ENCODE data around the gene ABCE1. TPM values are rescaled to one million over a fixed set of nuclear protein-coding genes. Genes with fewer than 3 reads are reported as not detected.

Gene ABCE1
- total RNA-seq, 1 donor from 2014 or later, result 47.1 TPM

DNA sequence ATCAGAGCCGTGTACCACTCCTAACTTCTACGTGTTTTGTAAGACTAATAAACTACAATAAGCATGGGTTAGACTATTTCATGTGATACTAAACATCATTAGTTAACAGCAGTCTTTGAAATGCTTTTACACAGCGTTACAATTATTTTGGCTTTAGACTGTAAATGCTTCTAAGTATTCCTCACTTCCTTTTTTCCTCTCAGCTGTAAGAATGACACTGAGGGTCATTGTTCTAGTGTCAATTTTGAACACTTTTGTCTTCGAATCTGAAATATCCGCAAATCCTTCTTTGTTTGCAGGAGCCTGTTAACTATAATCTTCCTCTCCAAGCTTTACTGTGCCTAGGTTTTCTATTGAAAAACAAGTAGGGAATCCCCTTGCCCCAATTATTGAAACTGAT is 1.5 kb downstream of the ABCE1 start:
- Histone ChIP-seq H3K27ac (no peak overlapping the region), H3K4me3 (peak overlapping the region; percentile 77 to 91), H3K36me3 (peaks cover 0 to 16% of the 10 kb centered on the region in 2 donors), H3K27me3 (no peaks in the 10 kb centered on the region), H3K4me1 (peaks cover 55% of the 10 kb centered on the region), H3K9me3 (no peaks in the 10 kb centered on the region)
- TF ChIP-seq POLR2A (IDR thresholded peaks at IDR 0.05) (no peak), POLR2AphosphoS5 (IDR thresholded peaks at IDR 0.05; ENCODE audit: insufficient read depth in 1 of 2, low read depth in 1 of 2) (no peak)
- TF ChIP-seq, protein P1, sequence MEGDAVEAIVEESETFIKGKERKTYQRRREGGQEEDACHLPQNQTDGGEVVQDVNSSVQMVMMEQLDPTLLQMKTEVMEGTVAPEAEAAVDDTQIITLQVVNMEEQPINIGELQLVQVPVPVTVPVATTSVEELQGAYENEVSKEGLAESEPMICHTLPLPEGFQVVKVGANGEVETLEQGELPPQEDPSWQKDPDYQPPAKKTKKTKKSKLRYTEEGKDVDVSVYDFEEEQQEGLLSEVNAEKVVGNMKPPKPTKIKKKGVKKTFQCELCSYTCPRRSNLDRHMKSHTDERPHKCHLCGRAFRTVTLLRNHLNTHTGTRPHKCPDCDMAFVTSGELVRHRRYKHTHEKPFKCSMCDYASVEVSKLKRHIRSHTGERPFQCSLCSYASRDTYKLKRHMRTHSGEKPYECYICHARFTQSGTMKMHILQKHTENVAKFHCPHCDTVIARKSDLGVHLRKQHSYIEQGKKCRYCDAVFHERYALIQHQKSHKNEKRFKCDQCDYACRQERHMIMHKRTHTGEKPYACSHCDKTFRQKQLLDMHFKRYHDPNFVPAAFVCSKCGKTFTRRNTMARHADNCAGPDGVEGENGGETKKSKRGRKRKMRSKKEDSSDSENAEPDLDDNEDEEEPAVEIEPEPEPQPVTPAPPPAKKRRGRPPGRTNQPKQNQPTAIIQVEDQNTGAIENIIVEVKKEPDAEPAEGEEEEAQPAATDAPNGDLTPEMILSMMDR (IDR thresholded peaks at IDR 0.05), result no peak
- intact Hi-C loops (cut with DNase I), result no loop called here
- no peak for DNase-seq (ENCODE audit: extremely low spot score in 2 of 2)

DNA sequence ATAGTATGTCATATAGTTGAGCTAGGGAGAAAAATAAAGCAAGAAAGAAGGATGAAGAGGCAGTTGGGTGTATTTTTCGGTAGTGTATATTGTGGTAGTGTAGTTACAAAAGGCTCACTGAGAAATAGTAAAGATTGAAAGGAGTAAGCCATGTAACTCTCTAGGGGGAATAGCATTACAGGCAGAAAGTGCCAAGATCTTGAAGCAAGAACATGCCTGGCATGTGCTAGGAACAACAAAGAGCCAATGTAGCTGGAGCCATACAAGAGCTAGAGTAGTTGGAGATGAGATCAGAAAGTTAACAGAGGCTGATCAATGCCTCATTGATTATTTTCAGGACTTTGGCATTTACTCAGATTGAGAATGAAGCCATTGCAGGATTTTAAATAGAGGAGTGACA is 3.0 kb downstream of the ABCE1 start:
- H3K27ac ChIP-seq, result no peak overlapping the region
- DNase-seq (ENCODE audit: extremely low spot score in 2 of 2), result no peak
- H3K27me3 ChIP-seq, result no peaks in the 10 kb centered on the region
- intact Hi-C loops (cut with DNase I), result no loop called here
- peaks cover 55% of the 10 kb centered on the region for H3K4me1 ChIP-seq
- H3K36me3 ChIP-seq, result peaks cover 0 to 7% of the 10 kb centered on the region in 2 donors
- no peak overlapping the region for H3K4me3 ChIP-seq
- TF ChIP-seq POLR2A (IDR thresholded peaks at IDR 0.05) (no peak), POLR2AphosphoS5 (IDR thresholded peaks at IDR 0.05; ENCODE audit: insufficient read depth in 1 of 2, low read depth in 1 of 2) (no peak)
- TF ChIP-seq, protein P1 (IDR thresholded peaks at IDR 0.05), result no peak
- H3K9me3 ChIP-seq, result no peaks in the 10 kb centered on the region

DNA sequence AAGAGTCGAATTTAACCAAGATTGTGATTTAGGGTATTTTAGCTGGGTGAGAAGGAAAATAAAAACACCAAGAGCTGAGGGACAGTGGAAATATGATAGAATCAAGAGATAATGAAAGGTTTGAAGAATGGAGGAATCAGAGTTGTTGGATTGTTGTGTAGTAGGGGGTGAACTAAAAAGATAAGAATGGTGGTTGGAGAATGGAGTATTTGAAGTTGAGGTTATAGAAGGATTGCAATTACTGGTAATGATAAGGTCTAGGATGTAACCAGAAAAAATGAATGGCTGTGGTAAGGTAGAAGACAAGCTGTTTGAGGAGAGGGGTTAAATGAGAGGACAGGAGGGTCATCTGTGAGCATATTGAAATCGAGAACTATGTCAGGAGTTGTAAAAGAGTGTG is 4.5 kb downstream of the ABCE1 start:
- H3K9me3 ChIP-seq, result no peaks in the 10 kb centered on the region
- H3K36me3 ChIP-seq, result peaks cover 0 to 13% of the 10 kb centered on the region in 2 donors
- intact Hi-C loops (cut with DNase I), result no loop called here
- no peaks in the 10 kb centered on the region for H3K27me3 ChIP-seq
- H3K27ac ChIP-seq, result no peak overlapping the region
- no peak overlapping the region for H3K4me3 ChIP-seq
- peaks cover 40% of the 10 kb centered on the region for H3K4me1 ChIP-seq
- no peak for DNase-seq (ENCODE audit: extremely low spot score in 2 of 2)
- TF ChIP-seq POLR2A (IDR thresholded peaks at IDR 0.05) (no peak), POLR2AphosphoS5 (IDR thresholded peaks at IDR 0.05; ENCODE audit: insufficient read depth in 1 of 2, low read depth in 1 of 2) (no peak)
- TF ChIP-seq, protein P1 (IDR thresholded peaks at IDR 0.05), result no peak

DNA sequence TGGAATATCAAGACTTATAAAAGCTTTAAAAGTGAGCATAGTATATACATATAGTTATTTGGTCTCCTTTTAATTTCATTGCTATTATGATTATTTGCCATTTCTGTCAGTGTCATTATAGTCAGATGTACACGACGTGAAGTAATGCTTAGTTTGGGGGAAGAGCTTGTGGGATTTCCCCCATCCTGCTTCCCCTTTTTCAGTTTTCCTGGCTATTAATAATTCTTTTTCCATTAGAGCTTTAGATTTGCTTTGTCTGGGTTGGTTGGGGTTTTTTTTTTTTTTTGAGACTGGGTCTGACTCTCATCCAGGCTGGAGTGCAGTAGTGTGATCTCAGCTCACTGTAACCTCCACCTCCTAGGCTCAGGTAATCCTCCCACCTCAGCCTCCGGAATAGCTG is 5.4 kb downstream of the ABCE1 start:
- intact Hi-C loops (cut with DNase I), result no loop called here
- Histone ChIP-seq H3K27ac (no peak overlapping the region), H3K27me3 (no peaks in the 10 kb centered on the region), H3K36me3 (peaks cover 0 to 13% of the 10 kb centered on the region in 2 donors), H3K4me3 (no peak overlapping the region), H3K9me3 (no peaks in the 10 kb centered on the region), H3K4me1 (peaks cover 40% of the 10 kb centered on the region)
- DNase-seq (ENCODE audit: extremely low spot score in 2 of 2), result no peak
- TF ChIP-seq POLR2A (IDR thresholded peaks at IDR 0.05), result no peak
- TF ChIP-seq, protein P1 (IDR thresholded peaks at IDR 0.05), result no peak
- TF ChIP-seq POLR2AphosphoS5 (IDR thresholded peaks at IDR 0.05; ENCODE audit: insufficient read depth in 1 of 2, low read depth in 1 of 2), result no peak

DNA sequence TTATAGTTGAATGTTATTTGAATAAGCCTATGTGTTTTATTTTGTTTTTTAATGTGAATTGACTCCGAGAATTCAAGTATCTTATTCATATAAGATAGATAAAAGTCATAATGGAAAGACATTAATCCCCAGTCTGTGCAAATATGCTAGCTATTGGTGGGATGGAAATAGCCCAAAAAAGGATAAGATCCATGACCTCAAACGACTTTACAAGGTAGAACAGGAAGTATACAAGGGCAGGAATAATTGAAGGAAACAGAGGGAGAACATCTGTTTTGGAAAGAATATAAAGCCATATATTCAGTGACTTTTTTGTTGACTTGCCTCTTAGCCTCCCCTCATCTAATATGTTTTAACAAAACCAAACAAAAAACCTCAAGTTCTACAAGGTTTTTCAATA is 9.0 kb downstream of the ABCE1 start:
- no peak overlapping the region for H3K4me3 ChIP-seq
- H3K4me1 ChIP-seq, result peaks cover 7% of the 10 kb centered on the region
- intact Hi-C loops (cut with DNase I), result no loop called here
- H3K36me3 ChIP-seq, result peaks cover 0 to 32% of the 10 kb centered on the region in 2 donors
- TF ChIP-seq, protein P1 (IDR thresholded peaks at IDR 0.05), result no peak
- no peak for TF ChIP-seq POLR2A (IDR thresholded peaks at IDR 0.05)
- TF ChIP-seq POLR2AphosphoS5 (IDR thresholded peaks at IDR 0.05; ENCODE audit: insufficient read depth in 1 of 2, low read depth in 1 of 2), result no peak
- no peaks in the 10 kb centered on the region for H3K9me3 ChIP-seq
- no peaks in the 10 kb centered on the region for H3K27me3 ChIP-seq
- no peak overlapping the region for H3K27ac ChIP-seq
- no peak for DNase-seq (ENCODE audit: extremely low spot score in 2 of 2)
